H1 (cell line): ENCODE data around the gene KCNK7. TPM values are rescaled to one million over a fixed set of nuclear protein-coding genes. Genes with fewer than 3 reads are reported as not detected.

Source experiments
- microRNA-seq, 2 experiments: library from miRNA; unstranded; fragments of <30 nt; microRNA quantifications; one replicate each; pipeline versions ENCODE4 to v1.2.0, GENCODE V29; 2016 to 2020; ENCODE audit warnings: borderline microRNAs expressed in 2 of 2, borderline number of aligned reads in 2 of 2, borderline replicate concordance in 1 of 2
- polyA plus RNA-seq, 7 experiments: library from polyadenylated mRNA; depleted of rRNA in 3 of 7; stranded (reverse) in 5 of 7; unstranded in 2 of 7; fragments of >200 nt in 5 of 7; fragments of 200-250 nt in 2 of 7; gene quantifications; 1 replicate in 5 of 7; 2 replicates in 1 of 7; 4 replicates in 1 of 7; pipeline versions ENCODE4 v1.2.1 to v1.2.3, GENCODE V29; 2011 to 2013; ENCODE audit warnings: missing spikeins in 2 of 7, mixed read lengths in 2 of 7
- small RNA-seq: library from polyadenylated mRNA; stranded (forward); fragments of <200 nt; extraction: miRNeasy Mini kit (QIAGEN cat#:217004); gene quantifications from one replicate; pipeline ENCODE3, GENCODE V24; 2013; ENCODE audit not compliant: insufficient read depth
- total RNA-seq: library from RNA; stranded (reverse); fragmentation: NEBNext Ultra II Directional; extraction: Animal tissue kit (Norgen Biotek cat#: 25700); gene quantifications from 2 replicates; pipeline ENCODE4 v1.2.1, GENCODE V29; 2021

The KCNK7 gene
- total and polyA plus RNA-seq, 2 of the 8 experiments (the other 6 are each of a cell fraction or from before 2014, with no cell fraction given): 0.74 to 1.0 TPM

Small RNA genes lying within 50 kb of the gene (microRNA-seq; reads per million reads assigned to microRNA genes)
- 0 to 0.20 reads per million in 2 experiments for gene MIR4690

Small RNA genes lying within 50 kb of the gene (small RNA-seq; reads per million reads assigned to genes)
- gene AP001362.1 (not detected), gene MIR4690 (1.9 reads per million, percentile 12 among the genes with 10 or more reads in this experiment)

Other genes starting within 250 kb of the KCNK7 start
- 0.88 and 1.3 TPM in 2 replicates for gene TIGD3, start 241.0 kb downstream of the KCNK7 start, total RNA-seq
- gene TIGD3, start 241.0 kb downstream of the KCNK7 start, polyA plus RNA-seq (2011; rRNA removed): 1.1 TPM in 2 replicates
- gene SLC25A45, start 213.2 kb downstream of the KCNK7 start, total RNA-seq: 0.54 and 0.61 TPM in 2 replicates
- gene SLC25A45, start 213.2 kb downstream of the KCNK7 start, polyA plus RNA-seq (2011; rRNA removed): 0.59 and 0.97 TPM in 2 replicates
- gene FRMD8, start 209.2 kb downstream of the KCNK7 start, total RNA-seq: 16.7 and 19.2 TPM in 2 replicates
- 15.0 and 23.4 TPM in 2 replicates for gene FRMD8, start 209.2 kb downstream of the KCNK7 start, polyA plus RNA-seq (2011; rRNA removed)
- gene NEAT1, start 173.0 kb downstream of the KCNK7 start, total RNA-seq: 10.4 and 10.7 TPM in 2 replicates
- 1.6 and 2.4 TPM in 2 replicates for gene NEAT1, start 173.0 kb downstream of the KCNK7 start, polyA plus RNA-seq (2011; rRNA removed)
- gene MALAT1, start 96.8 kb downstream of the KCNK7 start, total RNA-seq: 911 and 984 TPM in 2 replicates
- 115 and 138 TPM in 2 replicates for gene MALAT1, start 96.8 kb downstream of the KCNK7 start, polyA plus RNA-seq (2011; rRNA removed)
- 59.4 and 59.8 TPM in 2 replicates for gene SCYL1, start 70.7 kb downstream of the KCNK7 start, total RNA-seq
- 77.7 and 111 TPM in 2 replicates for gene SCYL1, start 70.7 kb downstream of the KCNK7 start, polyA plus RNA-seq (2011; rRNA removed)
- 12.8 and 15.3 TPM in 2 replicates for gene LTBP3, start 37.4 kb downstream of the KCNK7 start, total RNA-seq
- 17.8 and 25.2 TPM in 2 replicates for gene LTBP3, start 37.4 kb downstream of the KCNK7 start, polyA plus RNA-seq (2011; rRNA removed)
- gene ZNRD2, start 25.3 kb downstream of the KCNK7 start, total RNA-seq: 53.4 and 56.1 TPM in 2 replicates
- gene ZNRD2, start 25.3 kb downstream of the KCNK7 start, polyA plus RNA-seq (2011; rRNA removed): 125 and 148 TPM in 2 replicates
- 15.8 and 17.6 TPM in 2 replicates for gene FAM89B, start 23.3 kb downstream of the KCNK7 start, total RNA-seq
- gene FAM89B, start 23.3 kb downstream of the KCNK7 start, polyA plus RNA-seq (2011; rRNA removed): 32.4 and 39.2 TPM in 2 replicates
- 6.6 and 7.9 TPM in 2 replicates for gene EHBP1L1, start 19.7 kb downstream of the KCNK7 start, total RNA-seq
- gene EHBP1L1, start 19.7 kb downstream of the KCNK7 start, polyA plus RNA-seq (2011; rRNA removed): 4.3 and 6.2 TPM in 2 replicates
- gene MAP3K11, start 18.4 kb upstream of the KCNK7 start, total RNA-seq: 44.6 and 48.4 TPM in 2 replicates
- gene MAP3K11, start 18.4 kb upstream of the KCNK7 start, polyA plus RNA-seq (2011; rRNA removed): 30.3 and 45.8 TPM in 2 replicates
- gene PCNX3, start 20.0 kb upstream of the KCNK7 start, total RNA-seq: 38.8 and 39.4 TPM in 2 replicates
- 27.2 and 45.1 TPM in 2 replicates for gene PCNX3, start 20.0 kb upstream of the KCNK7 start, polyA plus RNA-seq (2011; rRNA removed)
- 67.5 and 72.2 TPM in 2 replicates for gene SIPA1, start 42.3 kb upstream of the KCNK7 start, total RNA-seq
- gene SIPA1, start 42.3 kb upstream of the KCNK7 start, polyA plus RNA-seq (2011; rRNA removed): 35.3 and 59.2 TPM in 2 replicates
- gene RELA, start 67.1 kb upstream of the KCNK7 start, total RNA-seq: 25.5 and 27.5 TPM in 2 replicates
- gene RELA, start 67.1 kb upstream of the KCNK7 start, polyA plus RNA-seq (2011; rRNA removed): 21.9 and 28.8 TPM in 2 replicates
- 36.4 and 37.4 TPM in 2 replicates for gene KAT5, start 116.5 kb upstream of the KCNK7 start, total RNA-seq
- 26.7 and 35.0 TPM in 2 replicates for gene KAT5, start 116.5 kb upstream of the KCNK7 start, polyA plus RNA-seq (2011; rRNA removed)
- gene RNASEH2C, start 125.0 kb upstream of the KCNK7 start, total RNA-seq: 37.9 and 40.2 TPM in 2 replicates
- 60.3 and 74.8 TPM in 2 replicates for gene RNASEH2C, start 125.0 kb upstream of the KCNK7 start, polyA plus RNA-seq (2011; rRNA removed)
- 9.9 and 10.0 TPM in 2 replicates for gene AP5B1, start 185.2 kb upstream of the KCNK7 start, total RNA-seq
- gene AP5B1, start 185.2 kb upstream of the KCNK7 start, polyA plus RNA-seq (2011; rRNA removed): 7.6 and 10.3 TPM in 2 replicates
- gene OVOL1, start 191.3 kb upstream of the KCNK7 start, total RNA-seq: 3.3 and 3.4 TPM in 2 replicates
- gene OVOL1, start 191.3 kb upstream of the KCNK7 start, polyA plus RNA-seq (2011; rRNA removed): 2.6 and 3.3 TPM in 2 replicates
- gene SNX32, start 238.2 kb upstream of the KCNK7 start, total RNA-seq: 1.1 and 2.2 TPM in 2 replicates
- gene SNX32, start 238.2 kb upstream of the KCNK7 start, polyA plus RNA-seq (2011; rRNA removed): 0.76 and 1.4 TPM in 2 replicates